ENCODE measurements around the gene MIS12.
A peak's percentile ranks its signal among the peaks of the same experiment; 100 is the strongest.

Gene MIS12

GRCh38 chr17:5480962-5481361, 5.4 kb upstream of the MIS12 start:
- Histone ChIP-seq H3K27me3 (ENCODE audit: insufficient read depth, low read length, poor library complexity) (no peaks in the 10 kb centered on the region), H3K27ac (ENCODE audit: low read length) (no peak overlapping the region), H3K79me2 (ENCODE audit: insufficient read depth, low read length) (peaks cover 68% of the 10 kb centered on the region), H3K4me1 (ENCODE audit: insufficient read depth, low read length) (peaks cover 27% of the 10 kb centered on the region), H3K4me3 (ENCODE audit: low read depth in 1 of 2, low read length in 2 of 2) (no peak overlapping the region), H3K9ac (ENCODE audit: low read depth, low read length) (no peak overlapping the region), H4K20me1 (ENCODE audit: insufficient read depth, low read length) (0 out of 2 replicates have a peak, but pooled peaks cover 2% of the 10 kb centered on the region), H3K4me2 (ENCODE audit: insufficient read depth, low read length) (no peak overlapping the region), H2AFZ (ENCODE audit: low read depth, low read length) (no peak overlapping the region), H3K9me3 (ENCODE audit: insufficient read depth, low read length, severe bottlenecking) (no peaks in the 10 kb centered on the region), H3K36me3 (ENCODE audit: insufficient read depth, low read length) (peaks cover 85% of the 10 kb centered on the region)
- DNase-seq (no peak), ATAC-seq (ENCODE audit: insufficient read depth, low read depth) (no peak)
- TF ChIP-seq, protein P1, sequence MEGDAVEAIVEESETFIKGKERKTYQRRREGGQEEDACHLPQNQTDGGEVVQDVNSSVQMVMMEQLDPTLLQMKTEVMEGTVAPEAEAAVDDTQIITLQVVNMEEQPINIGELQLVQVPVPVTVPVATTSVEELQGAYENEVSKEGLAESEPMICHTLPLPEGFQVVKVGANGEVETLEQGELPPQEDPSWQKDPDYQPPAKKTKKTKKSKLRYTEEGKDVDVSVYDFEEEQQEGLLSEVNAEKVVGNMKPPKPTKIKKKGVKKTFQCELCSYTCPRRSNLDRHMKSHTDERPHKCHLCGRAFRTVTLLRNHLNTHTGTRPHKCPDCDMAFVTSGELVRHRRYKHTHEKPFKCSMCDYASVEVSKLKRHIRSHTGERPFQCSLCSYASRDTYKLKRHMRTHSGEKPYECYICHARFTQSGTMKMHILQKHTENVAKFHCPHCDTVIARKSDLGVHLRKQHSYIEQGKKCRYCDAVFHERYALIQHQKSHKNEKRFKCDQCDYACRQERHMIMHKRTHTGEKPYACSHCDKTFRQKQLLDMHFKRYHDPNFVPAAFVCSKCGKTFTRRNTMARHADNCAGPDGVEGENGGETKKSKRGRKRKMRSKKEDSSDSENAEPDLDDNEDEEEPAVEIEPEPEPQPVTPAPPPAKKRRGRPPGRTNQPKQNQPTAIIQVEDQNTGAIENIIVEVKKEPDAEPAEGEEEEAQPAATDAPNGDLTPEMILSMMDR (IDR thresholded peaks at IDR 0.05; ENCODE audit: borderline replicate concordance, extremely low read depth, low read length, poor library complexity, severe bottlenecking): no peak
- no peak for TF ChIP-seq EZH2 (IDR thresholded peaks at IDR 0.05; ENCODE audit: borderline replicate concordance, low read depth, low read length, severe bottlenecking)

- Histone ChIP-seq H3K4me2 (ENCODE audit: insufficient read depth, low read length) (no peak overlapping the region), H3K9ac (ENCODE audit: low read depth, low read length) (no peak overlapping the region), H3K9me3 (ENCODE audit: insufficient read depth, low read length, severe bottlenecking) (no peaks in the 10 kb centered on the region), H4K20me1 (ENCODE audit: insufficient read depth, low read length) (0 out of 2 replicates have a peak, but pooled peaks cover 2% of the 10 kb centered on the region), H3K27me3 (ENCODE audit: insufficient read depth, low read length, poor library complexity) (no peaks in the 10 kb centered on the region), H3K27ac (ENCODE audit: low read length) (no peak overlapping the region), H2AFZ (ENCODE audit: low read depth, low read length) (no peak overlapping the region), H3K4me3 (ENCODE audit: low read depth in 1 of 2, low read length in 2 of 2) (no peak overlapping the region), H3K79me2 (ENCODE audit: insufficient read depth, low read length) (peaks cover 68% of the 10 kb centered on the region), H3K36me3 (ENCODE audit: insufficient read depth, low read length) (peaks cover 81% of the 10 kb centered on the region), H3K4me1 (ENCODE audit: insufficient read depth, low read length) (peaks cover 27% of the 10 kb centered on the region)
- TF ChIP-seq, protein P1 (IDR thresholded peaks at IDR 0.05; ENCODE audit: borderline replicate concordance, extremely low read depth, low read length, poor library complexity, severe bottlenecking): no peak
- TF ChIP-seq EZH2 (IDR thresholded peaks at IDR 0.05; ENCODE audit: borderline replicate concordance, low read depth, low read length, severe bottlenecking): no peak
- ATAC-seq (ENCODE audit: insufficient read depth, low read depth): no peak
- no peak for DNase-seq
Measured at GRCh38 chr17:5481451-5481850, 4.9 kb upstream of the MIS12 start.

DNA sequence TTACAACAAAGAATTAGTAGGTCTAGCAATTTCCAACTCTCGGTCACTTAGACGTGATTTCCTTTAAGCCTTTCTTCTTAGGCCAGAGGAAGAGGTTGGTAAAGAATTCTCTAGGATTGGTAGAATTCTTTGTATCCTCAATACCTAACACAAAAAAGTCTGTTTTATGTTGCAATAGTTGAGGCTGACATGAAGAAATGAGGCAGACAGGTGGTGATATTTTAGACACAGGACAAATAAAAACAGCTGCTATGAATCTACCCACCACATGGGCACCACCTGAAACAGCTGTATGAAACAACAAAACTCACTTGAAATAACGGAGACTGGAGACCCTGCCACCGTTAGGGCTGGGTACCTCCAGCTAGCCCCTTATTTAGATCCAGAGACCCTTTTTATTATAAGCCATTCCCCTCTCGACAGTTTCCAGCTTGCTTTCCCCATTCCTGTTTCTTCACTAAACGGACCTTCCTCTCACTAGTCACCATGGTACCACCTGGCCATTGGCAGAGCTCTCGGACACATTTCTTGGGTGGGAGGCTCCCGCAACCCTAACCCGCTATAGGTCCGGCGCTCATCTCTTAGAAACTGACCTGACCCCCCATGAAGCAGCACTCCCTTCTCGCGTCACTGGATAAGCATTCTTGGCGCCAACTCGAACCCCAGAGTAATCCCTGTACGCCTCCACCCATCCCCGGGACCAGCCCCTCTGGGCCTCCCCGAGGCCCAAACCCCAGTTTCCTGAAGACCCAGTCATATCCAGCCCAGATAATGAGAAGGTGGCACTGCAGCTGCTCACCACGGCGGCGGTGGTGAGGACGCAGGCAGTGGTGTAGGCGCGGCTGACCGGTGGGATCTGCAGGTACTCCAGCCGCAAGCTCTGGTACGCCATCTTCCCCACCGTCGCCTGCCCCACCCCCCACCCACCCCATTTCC, 828 bp upstream of the MIS12 start, which contains the start of gene DERL2:
TSS of gene DERL2 (minus strand) at position 909 of the 936 bp plus-strand sequence. CDS start at position 892, 17 bp downstream.
- DNase-seq (no peak), ATAC-seq (ENCODE audit: insufficient read depth, low read depth) (peak; percentile 10)
- Histone ChIP-seq H3K27ac (ENCODE audit: low read length) (peak within 1 kb of the TSS; percentile 99), H3K4me1 (ENCODE audit: insufficient read depth, low read length) (peaks cover 46% of the 10 kb centered on the region), H3K36me3 (ENCODE audit: insufficient read depth, low read length) (peaks cover 77% of the 10 kb centered on the region), H3K79me2 (ENCODE audit: insufficient read depth, low read length) (peaks cover 80% of the 10 kb centered on the region), H4K20me1 (ENCODE audit: insufficient read depth, low read length) (peaks cover 39% of the 10 kb centered on the region), H3K9ac (ENCODE audit: low read depth, low read length) (peak within 1 kb of the TSS; percentile 93), H2AFZ (ENCODE audit: low read depth, low read length) (peak within 1 kb of the TSS; percentile 98), H3K9me3 (ENCODE audit: insufficient read depth, low read length, severe bottlenecking) (no peaks in the 10 kb centered on the region), H3K4me3 (ENCODE audit: low read depth in 1 of 2, low read length in 2 of 2) (peak within 1 kb of the TSS; percentile 91 to 92), H3K27me3 (ENCODE audit: insufficient read depth, low read length, poor library complexity) (no peaks in the 10 kb centered on the region), H3K4me2 (ENCODE audit: insufficient read depth, low read length) (peak within 1 kb of the TSS; percentile 97)
- TF ChIP-seq EZH2 (IDR thresholded peaks at IDR 0.05; ENCODE audit: borderline replicate concordance, low read depth, low read length, severe bottlenecking): no peak
- TF ChIP-seq, protein P1 (IDR thresholded peaks at IDR 0.05; ENCODE audit: borderline replicate concordance, extremely low read depth, low read length, poor library complexity, severe bottlenecking): no peak

All from DND-41 (cell line).